K562 (cell line): ENCODE data around the gene TCHP.

Experiments used
- ETV1 ChIP-seq: fragments of 450-650 bp; conservative IDR thresholded peaks from 2 replicates; pipeline ENCODE4 v1.6.1; 2016; ENCODE audit warnings: missing genetic modification characterization, control low read depth, low read depth, missing compliant biosample characterization
- MAFF ChIP-seq: IDR thresholded peaks from 2 replicates; pipeline ENCODE4 v1.6.1; 2012; ENCODE audit warnings: low read length, improper control_type of control experiment
- MCM5 ChIP-seq: fragments of 450-650 bp; IDR thresholded peaks from 2 replicates; pipeline ENCODE4 v1.6.1; 2016; ENCODE audit warnings: low read depth
- MCM7 ChIP-seq, 2 experiments: fragments of 450-650 bp; IDR thresholded peaks; 2 replicates each; pipeline ENCODE4 v1.6.1; 2016 to 2018
- MXI1 ChIP-seq: IDR thresholded peaks from 2 replicates; pipeline ENCODE4 v1.6.1; 2011; ENCODE audit warnings: low read depth, mild to moderate bottlenecking, improper control_type of control experiment, low read length
- NR2C1 ChIP-seq, 2 experiments: fragments of 450-650 bp; IDR thresholded peaks; 2 replicates each; pipeline ENCODE4 v1.6.1; 2017; ENCODE audit warnings: mild to moderate bottlenecking in 2 of 2, antibody characterized with exemption in 1 of 2, inconsistent platforms in 1 of 2, missing compliant biosample characterization in 1 of 2, missing genetic modification characterization in 1 of 2
- PHB ChIP-seq: fragments of 250-450 bp; sonication (Bioruptor Pico); IDR thresholded peaks from 2 replicates; pipeline ENCODE4 v1.5.0; 2021
- ZKSCAN1 ChIP-seq: fragments of 150-350 bp; IDR thresholded peaks from 2 replicates; pipeline ENCODE4 v1.6.1; 2016; ENCODE audit warnings: low read depth, low read length
- ZNF232 ChIP-seq: sonication (generic); formaldehyde crosslinking; IDR thresholded peaks from 2 replicates; pipeline ENCODE4 v1.8.0; 2022; ENCODE audit warnings: mild to moderate bottlenecking, missing genetic modification reagents
- ZNF24 ChIP-seq: fragments of 450-650 bp; IDR thresholded peaks from 2 replicates; pipeline ENCODE4 v1.6.1; 2016
- ZSCAN32 ChIP-seq: fragments of 450-650 bp; formaldehyde crosslinking; IDR thresholded peaks from 2 replicates; pipeline ENCODE4 v1.4.0; 2020; ENCODE audit warnings: mild to moderate bottlenecking, moderate library complexity
- TF ChIP-seq, protein P1 (sequence below), 2 experiments: fragments of 200-800 bp in 1 of 2; sonication (Bioruptor generic) in 1 of 2; sonication (generic) in 1 of 2; formaldehyde crosslinking in 1 of 2; IDR thresholded peaks in 1 of 2; conservative IDR thresholded peaks in 1 of 2; 2 replicates each; pipeline versions ENCODE4 v1.5.0 to v1.6.1; 2016 to 2020; ENCODE audit warnings: missing compliant biosample characterization in 1 of 2, missing genetic modification characterization in 1 of 2, missing genetic modification reagents in 1 of 2
- TF ChIP-seq, protein P2 (sequence below): sonication (generic); formaldehyde crosslinking; IDR thresholded peaks from 2 replicates; pipeline ENCODE4 v1.9.0; 2022; ENCODE audit warnings: mild to moderate bottlenecking, missing genetic modification reagents

DNA sequence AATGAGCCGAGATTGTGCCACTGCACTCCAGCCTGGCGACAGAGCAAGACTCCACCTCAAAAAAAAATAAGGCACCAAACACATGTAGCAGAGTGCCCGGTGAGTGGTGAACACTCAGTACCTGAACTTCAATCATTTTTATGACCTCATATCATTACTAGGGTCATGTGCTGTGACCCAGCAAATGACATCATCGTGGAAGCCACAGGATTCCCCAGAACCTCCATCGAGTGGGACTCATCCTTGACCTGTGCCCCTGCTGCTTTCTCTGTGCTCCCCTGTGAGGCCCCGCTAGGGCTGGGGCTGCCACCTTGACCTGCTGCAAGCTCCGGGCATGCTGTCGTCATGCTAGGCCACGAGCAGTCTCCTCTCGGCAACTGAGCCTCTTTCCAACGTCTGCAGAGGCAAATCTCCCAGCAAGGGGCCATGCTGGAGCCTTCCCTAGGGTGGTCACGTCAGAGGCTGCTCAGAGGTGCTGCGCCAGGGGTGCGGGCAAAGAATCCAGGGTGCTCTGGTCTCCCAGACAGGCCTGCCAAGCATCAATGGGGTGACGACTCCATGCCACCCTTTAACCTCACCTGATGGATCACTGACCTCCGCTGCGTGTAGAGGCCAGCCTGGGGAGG lies 38.3 kb upstream of the TCHP start:
- TF ChIP-seq ZKSCAN1 = no peak
- no peak for TF ChIP-seq MCM5
- TF ChIP-seq, protein P1, sequence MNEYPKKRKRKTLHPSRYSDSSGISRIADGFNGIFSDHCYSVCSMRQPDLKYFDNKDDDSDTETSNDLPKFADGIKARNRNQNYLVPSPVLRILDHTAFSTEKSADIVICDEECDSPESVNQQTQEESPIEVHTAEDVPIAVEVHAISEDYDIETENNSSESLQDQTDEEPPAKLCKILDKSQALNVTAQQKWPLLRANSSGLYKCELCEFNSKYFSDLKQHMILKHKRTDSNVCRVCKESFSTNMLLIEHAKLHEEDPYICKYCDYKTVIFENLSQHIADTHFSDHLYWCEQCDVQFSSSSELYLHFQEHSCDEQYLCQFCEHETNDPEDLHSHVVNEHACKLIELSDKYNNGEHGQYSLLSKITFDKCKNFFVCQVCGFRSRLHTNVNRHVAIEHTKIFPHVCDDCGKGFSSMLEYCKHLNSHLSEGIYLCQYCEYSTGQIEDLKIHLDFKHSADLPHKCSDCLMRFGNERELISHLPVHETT (CRISPR knock-in tag; conservative IDR thresholded peaks at IDR 0.05 in 1 of 2, IDR thresholded peaks at IDR 0.05 in 1 of 2) = no peak
- no peak for TF ChIP-seq ZNF24
- no peak for TF ChIP-seq ETV1
- no peak for TF ChIP-seq MXI1
- TF ChIP-seq MCM7 (IDR thresholded peaks at IDR 0.05) = no peak
- no peak for TF ChIP-seq ZNF232 (CRISPR knock-in tag)
- TF ChIP-seq, protein P2, sequence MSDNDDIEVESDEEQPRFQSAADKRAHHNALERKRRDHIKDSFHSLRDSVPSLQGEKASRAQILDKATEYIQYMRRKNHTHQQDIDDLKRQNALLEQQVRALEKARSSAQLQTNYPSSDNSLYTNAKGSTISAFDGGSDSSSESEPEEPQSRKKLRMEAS = no peak
- TF ChIP-seq NR2C1 (IDR thresholded peaks at IDR 0.05) = no peak
- no peak for TF ChIP-seq NR2C1 (tag; IDR thresholded peaks at IDR 0.05)
- no peak for TF ChIP-seq PHB
- no peak for TF ChIP-seq ZSCAN32
- TF ChIP-seq MAFF = no peak
